OCI-LY7 (cell line): ENCODE results near the gene NUDT16. TPM values are rescaled to one million over a fixed set of nuclear protein-coding genes. Genes with fewer than 3 reads are reported as not detected.

ENCODE experiments used
- BruUV-seq: library from RNA; stranded (reverse); fragments of 400-500 nt; replicated peaks from 2 replicates; lab custom pipeline; 2021; lab: Mats Ljungman, UMichigan
- CTCF ChIA-PET: fragments of 300-600 bp; sonication (Branson Sonifier 250); formaldehyde crosslinking; loops from one replicate; lab custom pipeline; 2022; ENCODE audit warnings: antibody characterized with exemption; ENCODE audit not compliant: unreplicated experiment; lab: Charles Lee
- POLR2A ChIA-PET: fragments of 300-600 bp; sonication (Branson Sonifier 250); formaldehyde crosslinking; loops from one replicate; lab custom pipeline; 2022; ENCODE audit warnings: antibody characterized with exemption; lab: Charles Lee
- DNase-seq: peaks from one replicate; pipeline ENCODE4 v3.0.0-alpha.2; 2015; ENCODE audit warnings: low spot score
- H2AFZ ChIP-seq: fragments of 200-600 bp; sonication (generic), shearing (Covaris generic); 2 replicates; pipeline ENCODE4 v1.6.1; 2014; ENCODE audit warnings: mild to moderate bottlenecking, antibody characterized with exemption, low read length, moderate library complexity
- H3K27ac ChIP-seq: fragments of 200-600 bp; sonication (generic); 2 replicates; pipeline ENCODE4 v1.5.1; 2014; ENCODE audit warnings: mixed run types, low read depth, mild to moderate bottlenecking, moderate library complexity, low read length, inconsistent platforms; ENCODE audit not compliant: poor library complexity, severe bottlenecking
- H3K36me3 ChIP-seq: fragments of 200-600 bp; sonication (generic); 2 replicates; pipeline ENCODE4 v1.6.1; 2014; ENCODE audit warnings: mild to moderate bottlenecking, antibody characterized with exemption, low read length, moderate library complexity, mixed read lengths; ENCODE audit not compliant: insufficient read depth
- H3K4me1 ChIP-seq: fragments of 200-600 bp; sonication (generic); 2 replicates; pipeline ENCODE4 v1.5.1; 2014; ENCODE audit warnings: mild to moderate bottlenecking, low read length; ENCODE audit not compliant: insufficient read depth, poor library complexity, severe bottlenecking
- H3K4me2 ChIP-seq: fragments of 200-600 bp; sonication (generic); 2 replicates; pipeline ENCODE4 v1.6.1; 2014; ENCODE audit warnings: mild to moderate bottlenecking, low read length
- H3K4me3 ChIP-seq: fragments of 200-600 bp; sonication (generic); 2 replicates; pipeline ENCODE4 v1.5.1; 2014; ENCODE audit warnings: mild to moderate bottlenecking, low read depth, low read length; ENCODE audit not compliant: poor library complexity, severe bottlenecking
- H3K79me2 ChIP-seq: fragments of 200-600 bp; sonication (generic); 2 replicates; pipeline ENCODE4 v1.6.1; 2016; ENCODE audit warnings: low read depth, mild to moderate bottlenecking, low read length, moderate library complexity, mixed read lengths; ENCODE audit not compliant: insufficient read depth
- H3K9me2 ChIP-seq: fragments of 200-600 bp; sonication (generic); 2 replicates; pipeline ENCODE4 v1.6.1; 2016; ENCODE audit warnings: mild to moderate bottlenecking, low read length, mixed read lengths; ENCODE audit not compliant: insufficient read depth
- H3K9me3 ChIP-seq: fragments of 200-600 bp; sonication (generic); 2 replicates; pipeline ENCODE4 v1.6.1; 2014; ENCODE audit warnings: mild to moderate bottlenecking, mixed run types, low read length, mixed read lengths
- H4K20me1 ChIP-seq: fragments of 200-600 bp; sonication (generic); 2 replicates; pipeline ENCODE4 v1.6.1; 2014; ENCODE audit warnings: mild to moderate bottlenecking, antibody characterized with exemption, low read length, moderate library complexity, mixed read lengths; ENCODE audit not compliant: insufficient read depth
- EZH2phosphoT487 ChIP-seq: fragments of 200-600 bp; sonication (generic); IDR thresholded peaks from 2 replicates; pipeline ENCODE4 v1.6.1; 2018; ENCODE audit warnings: low read depth, borderline replicate concordance, mild to moderate bottlenecking, mixed run types, antibody characterized with exemption, low read length, moderate library complexity, mixed read lengths
- intact Hi-C: fragments of 100-400 bp; cut with micrococcal nuclease; formaldehyde crosslinking; loops from one replicate; pipeline ENCODE4 v1.10.0; 2022; ENCODE audit not compliant: unreplicated experiment
- total RNA-seq, 2 experiments: library from RNA; depleted of rRNA in 1 of 2; stranded (reverse); fragments of >200 nt in 1 of 2; shearing (Covaris generic) in 1 of 2; gene quantifications; 2 replicates each; pipeline ENCODE4 v1.2.3, GENCODE V29; 2014 to 2022
- TF ChIP-seq, protein P1 (sequence below): fragments of 200-600 bp; sonication (generic); conservative IDR thresholded peaks from 2 replicates; pipeline ENCODE4 v1.5.1; 2014; ENCODE audit warnings: mild to moderate bottlenecking, antibody characterized with exemption, low read length, moderate library complexity, mixed read lengths

NUDT16 gene
- total RNA-seq, 2 experiments from 2014 or later, result 8.7 to 12.5 TPM

DNA sequence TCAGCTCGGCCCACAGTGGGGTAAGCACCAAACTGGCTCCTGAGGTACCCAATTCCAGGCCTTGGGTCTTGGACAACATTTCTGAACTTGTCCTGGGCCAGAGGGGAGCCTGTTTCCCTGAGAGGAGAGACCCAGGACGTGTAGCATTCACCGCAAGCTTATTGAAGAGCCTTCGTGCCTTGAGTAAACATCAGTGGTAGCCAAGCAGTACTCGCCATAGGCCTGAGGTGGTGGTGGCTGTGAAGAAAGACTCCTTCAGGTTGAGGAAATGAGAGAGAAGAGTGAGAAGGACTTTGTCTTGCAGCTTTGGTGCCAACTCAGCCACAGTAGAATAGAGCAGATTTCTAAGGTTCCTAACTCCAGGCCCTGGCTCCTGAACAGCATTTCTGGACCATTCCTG, 50.2 kb downstream of the NUDT16 start:
- BruUV-seq, result no TSS peak
- no peak overlapping the region for H3K27ac ChIP-seq
- POLR2A ChIA-PET, result no interaction called here

DNA sequence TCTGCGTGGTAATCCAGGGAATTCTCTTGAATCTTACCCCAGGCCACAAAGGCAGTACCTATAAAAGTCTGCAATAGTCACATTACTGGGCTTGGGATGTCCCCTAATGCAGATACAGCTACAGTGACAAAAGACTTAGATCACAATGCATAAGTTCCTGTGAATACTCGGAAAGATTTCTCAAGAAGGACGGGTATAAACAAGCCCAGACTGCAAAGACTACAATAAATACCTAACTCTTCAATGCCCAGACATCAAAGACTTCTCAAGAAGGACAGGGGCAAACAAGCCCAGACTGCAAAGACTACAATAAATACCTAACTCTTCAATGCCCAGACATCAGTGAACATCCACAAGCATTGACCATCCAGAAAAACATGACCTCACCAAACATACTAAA, 50.9 kb downstream of the NUDT16 start:
- Histone ChIP-seq H3K27ac (no peak overlapping the region), H3K9me3 (no peaks in the 10 kb centered on the region), H3K4me1 (no peaks in the 10 kb centered on the region), H3K4me2 (no peak overlapping the region), H2AFZ (no peak overlapping the region), H3K36me3 (no peaks in the 10 kb centered on the region), H4K20me1 (no peaks in the 10 kb centered on the region), H3K9me2 (no peaks in the 10 kb centered on the region), H3K4me3 (no peak overlapping the region), H3K79me2 (no peaks in the 10 kb centered on the region)
- no peak for DNase-seq
- intact Hi-C loops, result no loop called here
- TF ChIP-seq EZH2phosphoT487, result no peak
- TF ChIP-seq, protein P1, sequence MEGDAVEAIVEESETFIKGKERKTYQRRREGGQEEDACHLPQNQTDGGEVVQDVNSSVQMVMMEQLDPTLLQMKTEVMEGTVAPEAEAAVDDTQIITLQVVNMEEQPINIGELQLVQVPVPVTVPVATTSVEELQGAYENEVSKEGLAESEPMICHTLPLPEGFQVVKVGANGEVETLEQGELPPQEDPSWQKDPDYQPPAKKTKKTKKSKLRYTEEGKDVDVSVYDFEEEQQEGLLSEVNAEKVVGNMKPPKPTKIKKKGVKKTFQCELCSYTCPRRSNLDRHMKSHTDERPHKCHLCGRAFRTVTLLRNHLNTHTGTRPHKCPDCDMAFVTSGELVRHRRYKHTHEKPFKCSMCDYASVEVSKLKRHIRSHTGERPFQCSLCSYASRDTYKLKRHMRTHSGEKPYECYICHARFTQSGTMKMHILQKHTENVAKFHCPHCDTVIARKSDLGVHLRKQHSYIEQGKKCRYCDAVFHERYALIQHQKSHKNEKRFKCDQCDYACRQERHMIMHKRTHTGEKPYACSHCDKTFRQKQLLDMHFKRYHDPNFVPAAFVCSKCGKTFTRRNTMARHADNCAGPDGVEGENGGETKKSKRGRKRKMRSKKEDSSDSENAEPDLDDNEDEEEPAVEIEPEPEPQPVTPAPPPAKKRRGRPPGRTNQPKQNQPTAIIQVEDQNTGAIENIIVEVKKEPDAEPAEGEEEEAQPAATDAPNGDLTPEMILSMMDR, result no peak
- no TSS peak for BruUV-seq
- ChIA-PET CTCF (no interaction called here), POLR2A (no interaction called here)

More for the DNA sequence above, 50.2 kb downstream of the NUDT16 start:
- no peaks in the 10 kb centered on the region for H4K20me1 ChIP-seq
- H3K4me2 ChIP-seq, result no peak overlapping the region
- no peak overlapping the region for H2AFZ ChIP-seq
- no peaks in the 10 kb centered on the region for H3K9me3 ChIP-seq
- H3K9me2 ChIP-seq, result no peaks in the 10 kb centered on the region
- no peak for DNase-seq
- intact Hi-C loops, result no loop called here
- no peaks in the 10 kb centered on the region for H3K4me1 ChIP-seq
- no peaks in the 10 kb centered on the region for H3K36me3 ChIP-seq
- TF ChIP-seq, protein P1, result no peak
- no peak for TF ChIP-seq EZH2phosphoT487
- CTCF ChIA-PET, result no interaction called here
- H3K4me3 ChIP-seq, result no peak overlapping the region
- no peaks in the 10 kb centered on the region for H3K79me2 ChIP-seq

GRCh38 chr3:131435000-131435399, 53.4 kb downstream of the NUDT16 start:
- ChIA-PET POLR2A (no interaction called here), CTCF (no interaction called here)
- H3K79me2 ChIP-seq, result no peaks in the 10 kb centered on the region
- no peak overlapping the region for H3K27ac ChIP-seq
- H4K20me1 ChIP-seq, result no peaks in the 10 kb centered on the region
- H3K9me2 ChIP-seq, result no peaks in the 10 kb centered on the region
- H3K36me3 ChIP-seq, result no peaks in the 10 kb centered on the region
- no TSS peak for BruUV-seq
- DNase-seq, result no peak
- intact Hi-C loops, result no loop called here
- H3K9me3 ChIP-seq, result no peaks in the 10 kb centered on the region
- no peak overlapping the region for H3K4me3 ChIP-seq
- no peak for TF ChIP-seq EZH2phosphoT487
- TF ChIP-seq, protein P1, result no peak
- no peak overlapping the region for H3K4me2 ChIP-seq
- H3K4me1 ChIP-seq, result no peaks in the 10 kb centered on the region
- no peak overlapping the region for H2AFZ ChIP-seq

Other genes with a start within 250 kb of the NUDT16 start
- 121 and 135 TPM in 2 replicates for gene MRPL3, start 121.2 kb downstream of the NUDT16 start, total RNA-seq (2014; rRNA removed; shearing (Covaris generic))
- 126 and 133 TPM in 2 replicates for gene MRPL3, start 121.2 kb downstream of the NUDT16 start, total RNA-seq (2022)